Pancreas (tissue), 10 donors: ENCODE results near the gene ELK1. TPM values are rescaled to one million over a fixed set of nuclear protein-coding genes. Genes with fewer than 3 reads are reported as not detected.

Experiments
- ATAC-seq, 4 donors: fragments of 200-7000 bp; cut with Tn5 transposase; one replicate each; pipeline versions ENCODE4 v1.8.0 to v1.9.1; 2020; ENCODE audit warnings: mild to moderate bottlenecking in 4 of 4, moderate library complexity in 4 of 4
- DNase-seq, 6 donors: peaks; one replicate each; pipeline ENCODE4 v3.0.0-alpha.2; 2020
- FAIRE-seq: peaks from 2 replicates; lab custom pipeline; 2012; peaks lifted over from hg19 to GRCh38; lab: Jason Lieb, UNC
- H3K27ac ChIP-seq, 4 donors: fragments of 200-600 bp; sonication (generic); 1 replicate in 3 of 4; 2 replicates in 1 of 4; pipeline versions ENCODE4 v1.5.0 to v1.8.0; 2020
- H3K27me3 ChIP-seq, 4 donors: fragments of 200-600 bp; one replicate each; pipeline ENCODE4 v1.8.0; 2021
- H3K36me3 ChIP-seq, 3 donors: fragments of 200-600 bp; sonication (generic) in 1 of 3; one replicate each; pipeline versions ENCODE4 v1.5.0 to v1.8.0; 2020 to 2021
- H3K4me1 ChIP-seq, 3 donors: fragments of 200-600 bp; one replicate each; pipeline ENCODE4 v1.8.0; 2021
- H3K4me3 ChIP-seq, 4 donors: fragments of 200-600 bp; sonication (generic) in 2 of 4; one replicate each; pipeline versions ENCODE4 v1.5.0 to v1.8.0; 2020 to 2021
- H3K9me3 ChIP-seq, 4 donors: fragments of 200-600 bp; one replicate each; pipeline ENCODE4 v1.8.0; 2021
- CTCF ChIP-seq, 4 donors: fragments of 200-600 bp; sonication (generic) in 3 of 4; IDR thresholded peaks; one replicate each; pipeline versions ENCODE4 v1.5.0 to v1.8.0; 2021; ENCODE audit warnings: antibody characterized with exemption in 4 of 4
- WGBS, 2 donors: extraction: QIAGEN DNeasy Blood & Tissue Kit; methylation state at CpG; one replicate each; pipeline ENCODE4 v1.1.7; 2013; 5-methylcytosine and 5-hydroxymethylcytosine counted together
- intact Hi-C, 3 donors: fragments of 100-400 bp; cut with DNase I; formaldehyde crosslinking; loops; one replicate each; pipeline versions ENCODE4 v1.11.1 to v1.14.2; 2022
- polyA plus RNA-seq, 2 donors: library from polyadenylated mRNA; stranded (reverse); fragments of 200-250 nt; gene quantifications; one replicate each; pipeline ENCODE4 v1.2.3, GENCODE V29; 2013
- total RNA-seq, 6 donors: library from RNA; stranded (reverse); fragmentation: NEBNext Ultra II Directional in 4 of 6; extraction: Animal tissue kit (Norgen Biotek cat#: 25700) in 4 of 6; gene quantifications; one replicate each; pipeline versions ENCODE4 v1.2.1 to v1.2.4, GENCODE V29; 2021 to 2023
- donor health status: healthy with polysubstance abuse.
- donor health status: DM: no; HTN: no; CAD: no; lungs with moderate emphysema.
- donor health status: DM: no; HTN: no; CAD: no.
- donor health status: control.
- donor health status: control.
- donor health status: Bipolar disorder and iron deficiency.
- donor health status: DM: yes; HTN: yes; CAD: no.
- donor health status: DM: no; HTN: no; CAD: no.
- donor health status: DM: no; HTN: no; CAD: no.
- donor health status: DM: yes; HTN: yes; CAD: no.

ELK1 gene
- total and polyA plus RNA-seq, 8 donors = 5.8 to 14.6 (median 10.2) TPM

DNA sequence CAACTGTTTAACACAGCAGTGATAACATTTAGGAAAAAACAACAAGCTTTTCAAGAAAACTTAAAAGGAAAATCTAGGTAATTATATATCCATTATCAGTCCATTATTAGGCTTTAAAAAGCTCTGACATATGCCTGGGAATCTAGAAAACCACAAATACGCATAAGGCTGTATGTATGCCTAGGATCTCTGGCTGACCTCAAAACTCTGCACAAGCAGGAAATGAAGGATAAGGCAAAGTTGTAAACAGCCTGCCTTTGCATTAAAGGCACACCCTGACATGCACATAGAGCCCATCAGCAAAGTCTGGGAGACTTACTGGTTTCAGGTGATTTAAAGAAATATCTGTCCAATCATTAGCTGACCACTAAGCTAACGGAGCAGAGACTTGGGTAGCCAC, 54.1 kb downstream of the ELK1 start:
- Histone ChIP-seq H3K4me3 (no peak overlapping the region), H3K9me3 (no peaks in the 10 kb centered on the region), H3K36me3 (no peaks in the 10 kb centered on the region), H3K4me1 (no peaks in the 10 kb centered on the region), H3K27me3 (peaks cover 0 to 10% (median 0%) of the 10 kb centered on the region in 4 donors), H3K27ac (no peak overlapping the region)
- TF ChIP-seq CTCF (IDR thresholded peaks at IDR 0.05) = no peak
- FAIRE-seq (no peak), ATAC-seq (no peak), DNase-seq (no peak)
- WGBS, 2 donors = 64 to 85% methylated on average over 2 of the region's 2 CpGs
- intact Hi-C loops = no loop called here

- Histone ChIP-seq H3K27ac (no peak overlapping the region), H3K9me3 (no peaks in the 10 kb centered on the region), H3K36me3 (no peaks in the 10 kb centered on the region), H3K4me1 (no peaks in the 10 kb centered on the region), H3K4me3 (no peak overlapping the region), H3K27me3 (peaks cover 0 to 10% (median 0%) of the 10 kb centered on the region in 4 donors)
- no peak for TF ChIP-seq CTCF (IDR thresholded peaks at IDR 0.05)
- DNase-seq (no peak), ATAC-seq (peak in 3 of 4 donors; percentile 41 to 66 (median 43)), FAIRE-seq (no peak)
- WGBS, 2 donors = 24 to 56% methylated on average over 1 of the region's 1 CpG
- intact Hi-C loops = no loop called here
Observed at GRCh38 chrX:47595716-47596251, 54.6 kb downstream of the ELK1 start.

GRCh38 chrX:47593522-47593921, 56.8 kb downstream of the ELK1 start:
- no peak for TF ChIP-seq CTCF (IDR thresholded peaks at IDR 0.05)
- Histone ChIP-seq H3K4me3 (no peak overlapping the region), H3K9me3 (no peaks in the 10 kb centered on the region), H3K4me1 (no peaks in the 10 kb centered on the region), H3K27ac (no peak overlapping the region), H3K27me3 (no peaks in the 10 kb centered on the region), H3K36me3 (no peaks in the 10 kb centered on the region)
- DNase-seq (no peak), FAIRE-seq (peak; percentile 32), ATAC-seq (no peak)
- intact Hi-C loops = no loop called here
- WGBS, 2 donors = 49 to 54% methylated on average over 4 of the region's 4 CpGs

GRCh38 chrX:47590984-47591383, 59.4 kb downstream of the ELK1 start:
- Histone ChIP-seq H3K4me3 (no peak overlapping the region), H3K4me1 (no peaks in the 10 kb centered on the region), H3K27ac (no peak overlapping the region), H3K9me3 (no peaks in the 10 kb centered on the region), H3K36me3 (no peaks in the 10 kb centered on the region), H3K27me3 (peaks cover 0 to 4% (median 0%) of the 10 kb centered on the region in 4 donors)
- ATAC-seq (no peak), FAIRE-seq (no peak), DNase-seq (no peak)
- intact Hi-C loops = no loop called here
- WGBS, 2 donors = 72 to 73% methylated on average over 5 of the region's 5 CpGs
- no peak for TF ChIP-seq CTCF (IDR thresholded peaks at IDR 0.05)

DNA sequence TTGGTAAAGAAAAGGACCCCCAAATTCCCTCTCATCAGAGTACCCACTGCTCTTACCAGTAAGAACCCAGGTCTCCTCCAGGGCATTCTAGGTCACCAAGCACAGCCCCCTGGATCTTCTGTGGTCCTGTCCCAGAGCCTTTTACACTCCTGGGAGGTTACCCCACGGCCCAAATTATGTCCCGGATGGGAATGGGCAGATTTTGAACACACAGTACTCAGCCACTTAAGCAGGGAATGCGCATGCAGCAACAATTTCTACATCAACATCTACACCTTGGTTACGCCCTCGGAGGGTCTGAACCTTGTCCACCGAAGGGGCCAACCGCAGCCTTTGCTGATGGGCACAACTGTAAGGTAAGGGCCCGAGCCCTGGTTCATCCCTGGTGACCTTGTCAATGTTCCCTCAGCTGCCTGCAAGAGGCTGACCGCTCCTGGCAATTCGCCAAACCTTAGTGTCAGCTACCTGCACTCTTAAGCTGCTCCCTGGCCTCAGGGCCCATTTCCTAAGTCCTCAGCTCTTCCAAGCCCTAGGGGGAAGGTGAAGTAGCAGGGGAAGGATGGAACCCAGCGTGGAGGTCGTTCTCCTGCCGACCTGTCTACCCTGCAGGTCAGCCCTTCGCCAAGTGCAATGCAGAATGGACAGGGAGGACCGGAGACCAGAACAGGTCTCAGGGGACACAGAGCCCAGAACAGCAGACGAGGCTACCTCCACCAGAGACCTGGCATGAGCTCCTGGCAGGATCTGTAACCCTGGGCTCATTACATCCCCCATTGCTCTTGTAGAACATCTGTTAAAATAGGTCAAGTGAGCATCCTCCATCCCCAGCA, 62.2 kb downstream of the ELK1 start:
- intact Hi-C loops = no loop called here
- Histone ChIP-seq H3K27me3 (peaks cover 0 to 4% (median 0%) of the 10 kb centered on the region in 4 donors), H3K27ac (no peak overlapping the region), H3K4me1 (no peaks in the 10 kb centered on the region), H3K9me3 (no peaks in the 10 kb centered on the region), H3K36me3 (no peaks in the 10 kb centered on the region), H3K4me3 (no peak overlapping the region)
- ATAC-seq (no peak), DNase-seq (peak in 2 of 6 donors; percentile 68 to 73), FAIRE-seq (no peak)
- WGBS, 2 donors = 68 to 75% methylated on average over 16 of the region's 16 CpGs
- TF ChIP-seq CTCF (IDR thresholded peaks at IDR 0.05) = no peak
